Amniotic epithelial cell (primary cell): ENCODE measurements around the gene IL1R2.

Experiments
- DNase-seq: peaks from one replicate; pipeline ENCODE4 v3.0.0-alpha.2; 2010; ENCODE audit warnings: low read depth

The IL1R2 gene

DNA sequence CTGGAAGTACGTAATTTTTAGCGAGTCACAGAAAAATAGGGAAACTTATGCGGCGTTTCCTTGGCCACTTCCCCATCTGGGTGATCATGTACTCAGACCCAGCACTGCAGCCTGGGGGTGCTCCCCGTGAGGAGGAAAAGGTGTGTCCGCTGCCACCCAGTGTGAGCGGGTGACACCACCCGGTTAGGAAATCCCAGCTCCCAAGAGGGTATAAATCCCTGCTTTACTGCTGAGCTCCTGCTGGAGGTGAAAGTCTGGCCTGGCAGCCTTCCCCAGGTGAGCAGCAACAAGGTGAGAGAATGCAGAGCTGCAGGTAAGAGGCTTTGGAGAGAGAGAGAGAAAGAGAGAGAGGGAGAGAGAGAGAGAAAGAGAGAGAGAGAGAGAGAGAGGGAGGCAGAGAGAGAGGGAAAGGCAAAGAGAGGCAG, at the start of gene IL1R2:
Gene IL1R2, plus strand, starts transcription at position 240 of the 425 bp plus-strand sequence. CDS start 16,616 bp downstream, outside the sequence.
- no peak for DNase-seq

DNA sequence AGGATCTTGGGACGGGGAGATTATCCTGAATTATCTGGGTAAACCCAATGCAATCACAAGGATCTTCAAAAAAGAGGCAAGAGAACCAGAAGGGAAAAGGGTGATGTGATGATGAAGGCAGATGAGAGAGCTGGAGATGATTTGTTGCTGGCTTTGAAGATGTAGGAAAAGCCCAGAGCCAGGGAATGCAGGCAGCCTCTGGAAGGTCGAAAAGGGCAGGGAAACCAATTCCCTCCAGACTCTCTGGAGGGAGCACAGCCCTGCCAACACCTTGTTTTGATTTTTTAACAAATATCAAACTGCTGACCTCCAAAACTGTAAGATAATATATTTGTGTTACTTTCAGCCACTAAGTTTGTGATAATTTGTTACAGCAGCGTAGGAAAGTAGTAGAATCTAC, 48.9 kb upstream of the IL1R2 start:
- DNase-seq: no peak

DNA sequence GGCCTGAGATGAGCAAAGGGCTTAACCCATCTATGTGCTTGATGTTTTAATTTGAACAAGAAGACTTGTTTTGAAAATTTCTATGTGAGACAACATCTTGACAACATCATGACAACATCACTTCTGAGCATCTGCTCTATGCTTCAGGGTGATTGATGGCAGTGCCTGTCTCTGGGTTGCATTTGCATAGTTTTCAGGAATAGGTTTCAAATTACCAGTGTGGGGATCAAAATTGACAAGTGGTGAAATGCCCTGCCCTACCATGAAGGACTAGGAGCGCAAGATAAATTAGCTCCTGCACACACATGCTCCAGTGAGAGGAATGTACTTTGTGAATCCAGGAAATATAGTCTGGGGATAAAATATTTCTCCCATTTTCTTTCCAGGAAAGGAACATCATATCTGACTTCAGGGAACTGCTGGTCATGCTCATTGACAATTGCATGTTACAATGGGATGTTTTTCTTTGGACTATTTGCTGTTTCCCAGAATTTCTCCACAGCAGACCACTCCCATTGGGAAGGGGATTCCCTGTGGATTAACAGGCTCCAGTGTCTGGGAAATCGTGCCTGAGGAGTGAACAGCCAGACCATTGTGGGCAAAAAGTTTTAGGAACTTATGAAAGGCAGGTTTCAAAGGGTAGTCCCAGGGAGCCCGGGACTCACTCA, 45.3 kb upstream of the IL1R2 start:
- DNase-seq: peak; percentile 68

DNA sequence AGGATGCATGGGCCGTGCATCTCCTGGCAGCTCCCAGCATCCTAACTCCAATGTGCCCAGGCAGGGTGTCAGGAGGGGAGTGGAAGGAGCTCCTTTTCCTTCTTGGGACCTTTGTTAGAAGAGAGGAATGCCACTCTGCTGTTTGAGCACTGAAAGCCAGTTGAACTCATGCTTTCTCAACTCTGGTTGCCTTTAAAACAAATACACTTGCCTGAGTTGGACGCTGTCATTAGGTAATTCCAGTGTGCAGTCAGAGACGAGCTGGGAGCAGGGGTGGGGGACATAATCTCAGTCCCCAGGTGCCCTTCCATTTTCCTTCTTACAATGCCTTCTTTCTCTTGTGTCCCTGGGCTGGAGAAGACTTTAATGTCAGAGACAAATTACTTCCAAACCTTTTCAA, 44.4 kb upstream of the IL1R2 start:
- DNase-seq: no peak

- no peak for DNase-seq
These were observed 43.1 kb upstream of the IL1R2 start for GRCh38 chr2:101948625-101949155.

DNA sequence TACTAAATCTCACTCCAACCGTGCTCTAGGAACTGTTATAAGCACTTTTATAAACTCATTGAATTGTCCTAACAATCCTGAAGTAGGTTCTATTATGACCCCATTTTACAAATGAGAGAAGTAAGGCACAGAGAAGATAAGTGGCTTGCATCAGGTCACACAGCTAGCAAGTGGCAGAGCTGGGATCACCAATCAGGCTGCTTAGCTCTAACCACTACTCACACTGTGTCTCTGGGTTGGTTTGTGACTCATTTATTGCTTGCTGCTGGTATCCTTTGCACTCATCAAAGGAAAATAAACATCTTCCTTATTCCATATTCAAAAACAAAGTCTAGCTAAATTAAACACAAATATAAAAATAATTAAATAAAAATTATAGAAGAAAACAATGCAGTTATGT, 42.5 kb upstream of the IL1R2 start:
- no peak for DNase-seq

GRCh38 chr2:101951296-101951695, 40.5 kb upstream of the IL1R2 start:
- no peak for DNase-seq

- no peak for DNase-seq
These were observed 39.2 kb upstream of the IL1R2 start for GRCh38 chr2:101952551-101952950.

DNA sequence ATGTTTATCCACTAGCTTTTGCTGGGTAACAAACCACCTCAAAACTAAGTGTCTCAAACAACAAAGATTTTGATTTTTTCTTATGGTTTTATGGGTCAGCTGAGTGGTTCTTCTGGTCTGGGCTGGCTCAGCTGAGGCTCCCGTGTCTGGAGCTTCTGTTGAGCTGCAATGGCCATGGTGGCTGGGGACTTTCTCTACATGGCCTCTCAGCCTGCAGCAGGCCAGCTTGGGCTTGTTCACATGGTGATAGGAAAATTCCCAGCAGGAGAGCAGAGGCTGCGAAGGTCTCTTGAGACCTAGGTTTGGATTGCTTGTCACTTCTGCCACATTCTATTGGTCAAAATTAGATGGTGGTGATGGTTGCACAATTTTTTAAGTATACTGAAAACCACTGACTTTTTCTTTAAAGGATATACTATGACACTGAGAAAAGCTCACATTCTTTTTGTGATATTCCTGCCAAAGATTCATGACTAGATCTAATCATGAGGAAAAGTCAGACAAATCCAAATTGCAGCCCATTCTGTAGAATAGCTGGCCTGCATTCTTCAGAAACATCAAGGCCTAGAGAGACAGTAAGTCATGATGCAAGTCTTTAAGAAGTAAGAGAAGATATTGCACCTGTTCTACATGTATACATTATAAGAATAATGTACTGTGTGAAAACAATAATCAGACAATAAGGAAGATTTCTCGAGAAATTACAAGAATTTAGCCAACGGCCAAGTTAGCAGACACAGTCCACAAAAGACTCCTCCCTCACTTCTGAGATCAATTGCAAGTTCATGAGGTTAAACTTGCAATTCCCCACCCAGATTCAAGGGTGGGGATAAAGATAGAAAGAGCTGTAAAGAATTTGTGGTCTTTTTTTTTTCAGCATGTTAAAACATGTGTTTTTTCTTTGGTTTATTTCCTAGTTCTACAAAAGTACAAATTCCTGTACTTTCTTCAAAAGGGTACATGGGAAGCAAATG, 35.0 kb upstream of the IL1R2 start:
- no peak for DNase-seq

GRCh38 chr2:101958061-101958460, 33.7 kb upstream of the IL1R2 start:
- DNase-seq: peak; percentile 83

GRCh38 chr2:101960819-101961337, 30.9 kb upstream of the IL1R2 start:
- DNase-seq: no peak

DNA sequence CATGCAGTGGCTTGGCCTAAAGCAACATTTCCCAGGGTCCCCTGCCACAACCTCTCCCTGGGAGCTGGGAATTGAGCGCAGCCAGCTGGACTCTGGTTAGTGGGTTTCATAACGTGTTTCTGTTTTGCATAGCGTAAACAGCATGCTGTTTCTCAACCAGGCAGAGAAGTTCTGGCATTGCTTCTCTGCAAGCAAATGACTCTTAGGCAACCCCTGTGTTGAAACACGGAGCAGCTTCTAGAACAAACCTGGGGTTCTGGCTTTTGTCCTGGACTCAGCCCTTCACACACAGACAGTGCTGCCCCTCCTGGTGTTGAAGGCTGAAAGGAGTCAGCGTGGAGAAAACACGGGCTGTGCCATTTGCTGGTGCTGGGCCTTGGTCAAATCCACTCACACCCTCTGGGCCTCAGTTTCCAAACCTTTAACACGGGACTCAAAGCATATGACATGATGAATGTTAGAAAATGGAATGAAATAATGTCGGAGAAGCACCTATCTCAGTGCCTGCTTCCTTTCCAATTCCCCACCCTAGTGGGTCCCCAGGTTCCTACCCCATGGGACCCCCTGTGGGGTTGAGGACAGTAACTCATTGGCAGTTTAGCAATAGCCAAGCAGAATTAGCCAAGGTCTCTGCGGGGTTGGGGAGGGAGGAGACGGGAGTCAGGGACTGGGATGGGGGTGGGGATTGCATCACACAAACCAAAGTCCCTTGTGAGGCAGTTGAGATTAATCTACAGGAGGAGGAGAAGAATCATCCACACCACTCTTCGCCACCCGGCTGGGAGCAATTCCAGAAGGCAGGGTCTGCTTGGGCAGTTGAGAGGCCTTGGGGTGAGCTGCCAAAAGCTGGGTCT, 30.2 kb upstream of the IL1R2 start:
- peak; percentile 100 for DNase-seq

DNA sequence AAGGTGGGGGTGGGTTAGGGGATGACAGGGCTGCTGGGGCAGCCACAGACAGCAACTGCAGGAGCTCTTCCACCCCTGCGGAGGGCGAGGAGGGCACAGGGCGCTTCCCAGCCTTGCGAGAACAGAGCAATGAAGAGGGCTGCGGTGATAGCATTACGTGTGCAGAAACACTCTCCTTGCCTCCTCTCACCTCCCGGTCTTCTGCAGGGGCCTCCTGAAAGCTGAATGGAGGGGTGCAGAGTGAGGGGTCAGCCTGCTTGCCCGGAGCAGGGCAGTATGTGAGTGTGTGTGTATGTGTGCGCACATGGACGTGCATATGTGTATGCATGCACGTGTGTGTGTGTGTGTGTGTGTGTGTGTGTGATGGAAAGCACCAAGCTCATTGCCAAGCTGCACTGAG, 29.5 kb upstream of the IL1R2 start:
- no peak for DNase-seq

DNA sequence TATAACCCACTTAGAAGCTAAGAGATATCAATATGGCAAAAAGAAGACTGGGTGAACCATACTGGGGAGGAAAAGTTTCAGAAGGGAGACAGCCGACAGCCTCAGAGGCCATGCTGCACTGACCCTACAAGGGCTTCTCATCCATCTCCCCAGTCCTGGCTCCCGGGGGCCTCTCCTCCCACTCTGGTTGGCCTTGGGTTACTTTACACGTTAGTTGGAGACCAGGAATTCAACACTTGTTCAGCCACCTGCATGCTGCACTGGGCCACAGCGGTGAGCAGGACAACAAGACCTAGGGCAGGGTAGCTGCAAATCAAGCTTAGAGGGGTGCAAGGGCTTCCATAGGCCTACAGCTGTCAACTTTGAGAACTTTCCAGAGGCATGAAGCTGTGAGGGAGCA, 28.6 kb upstream of the IL1R2 start:
- DNase-seq: no peak

DNA sequence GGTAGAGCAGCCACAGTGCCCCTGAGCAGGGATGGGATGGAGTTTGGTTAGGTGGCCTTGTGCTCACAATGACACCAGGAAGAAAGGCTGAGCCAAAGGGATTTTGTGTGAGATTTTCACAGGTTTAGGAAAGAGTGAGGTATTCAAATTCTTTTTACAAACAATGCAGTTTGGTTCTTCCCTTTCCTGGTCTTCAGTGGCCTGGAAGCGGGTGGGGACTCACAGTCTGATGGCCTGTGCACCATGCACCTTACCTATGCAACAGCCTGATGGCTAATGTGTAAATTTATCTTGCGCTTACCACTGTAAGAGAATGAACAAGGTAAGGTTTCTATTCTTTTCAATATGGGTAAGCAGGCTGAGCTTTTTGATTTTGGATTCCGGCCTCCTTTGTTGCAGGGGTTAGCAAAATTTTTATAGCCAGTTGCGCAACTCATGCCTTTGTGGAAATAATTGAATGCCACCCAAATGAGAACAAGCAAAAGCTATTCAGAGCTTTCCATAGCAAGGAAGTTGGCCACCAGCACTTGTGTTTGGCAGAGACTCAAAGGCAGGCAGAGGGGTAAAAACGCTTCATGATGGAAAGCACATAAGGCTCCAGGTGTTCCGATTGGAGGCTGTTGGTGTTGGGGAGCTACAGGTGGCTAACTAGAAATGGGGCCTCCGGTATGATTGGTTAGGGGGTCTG, 23.8 kb upstream of the IL1R2 start:
- no peak for DNase-seq

DNA sequence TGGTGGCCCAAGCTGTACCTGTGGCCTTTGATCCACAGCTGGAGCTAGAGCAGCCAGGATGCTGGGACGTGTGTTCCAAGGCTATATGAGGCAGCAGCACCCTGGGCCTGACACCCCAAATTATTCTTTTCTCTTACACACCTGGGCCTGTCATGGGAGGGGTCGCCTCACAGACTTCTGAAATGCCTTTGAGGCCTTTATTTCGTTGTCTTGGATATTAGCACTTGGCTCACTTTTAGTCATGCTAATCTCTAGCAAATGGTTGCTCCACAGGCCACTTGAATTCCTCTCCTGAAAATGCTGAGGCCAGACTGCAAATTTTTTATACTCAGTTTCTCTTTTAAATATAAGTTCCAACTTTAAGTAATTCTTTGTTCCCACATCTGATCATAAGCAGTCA, 22.0 kb upstream of the IL1R2 start:
- DNase-seq: no peak

DNA sequence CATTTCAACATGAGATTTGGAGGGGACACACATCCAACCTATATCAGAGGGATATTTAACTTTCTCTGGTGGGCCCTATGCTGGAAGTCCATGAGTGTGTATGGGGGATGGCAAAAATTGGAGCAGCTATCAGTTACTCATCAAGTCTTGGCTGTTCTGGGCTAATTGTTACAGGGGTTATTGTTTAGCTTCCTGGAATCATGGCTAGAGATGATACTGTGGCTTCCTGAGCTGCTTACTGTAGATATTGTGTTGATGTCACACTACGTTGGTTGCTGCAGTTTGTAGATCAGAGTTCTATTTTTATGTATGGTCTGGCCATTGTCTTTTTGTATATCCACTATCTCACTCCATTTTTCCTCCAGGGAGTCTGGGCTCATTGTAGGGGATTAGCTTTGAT, 20.9 kb upstream of the IL1R2 start:
- DNase-seq: no peak

DNA sequence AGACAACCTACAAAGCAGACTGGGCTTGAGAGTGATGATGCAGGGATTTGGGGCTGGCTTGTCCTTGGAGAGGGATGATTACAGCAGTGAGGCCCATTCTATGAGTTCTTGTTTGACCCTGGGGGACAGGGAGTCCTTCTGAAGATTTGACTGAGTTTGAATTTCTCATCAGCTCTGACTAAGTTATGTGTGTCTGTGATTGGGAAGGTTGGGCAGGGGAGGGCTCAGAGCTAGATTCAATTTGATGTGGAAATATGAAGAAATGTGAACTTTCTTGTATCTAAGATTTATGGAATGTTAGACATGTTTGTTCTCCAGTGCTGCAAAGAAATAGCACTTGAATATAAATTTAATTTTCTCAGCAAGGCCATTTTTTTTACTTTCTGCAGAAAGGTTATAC, 19.9 kb upstream of the IL1R2 start:
- peak; percentile 82 for DNase-seq

- DNase-seq: peak; percentile 97
These were observed 18.9 kb upstream of the IL1R2 start for GRCh38 chr2:101972621-101973434.

DNA sequence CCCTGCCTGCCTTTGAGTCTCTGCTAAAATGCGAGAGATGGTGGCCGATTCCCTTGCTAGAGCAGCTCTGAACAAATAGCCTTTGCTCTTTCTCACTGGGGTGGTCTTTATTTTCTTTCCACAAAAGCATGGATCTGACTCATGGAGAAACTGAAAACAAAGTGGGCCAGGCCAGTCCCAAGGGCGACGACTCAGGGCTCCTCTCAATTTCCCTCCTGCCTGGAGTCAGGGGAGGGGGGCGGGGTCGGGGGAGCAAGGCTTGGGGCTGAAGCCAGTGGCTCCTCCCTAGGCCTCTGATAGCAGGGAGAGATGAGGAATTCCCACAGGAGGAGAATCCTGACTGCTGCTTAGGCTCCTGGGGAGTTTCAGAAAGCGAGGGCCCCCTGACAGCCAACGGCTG, 17.1 kb upstream of the IL1R2 start:
- DNase-seq: peak; percentile 37
